OCI-LY7 (cell line): ENCODE results near the gene GTF2B.

Experiments
- CTCF ChIP-seq: fragments of 200-600 bp; sonication (generic); conservative IDR thresholded peaks from 2 replicates; pipeline ENCODE4 v1.5.1; 2014; ENCODE audit warnings: mild to moderate bottlenecking, antibody characterized with exemption, low read length, moderate library complexity, mixed read lengths
- EZH2phosphoT487 ChIP-seq: fragments of 200-600 bp; sonication (generic); IDR thresholded peaks from 2 replicates; pipeline ENCODE4 v1.6.1; 2018; ENCODE audit warnings: low read depth, borderline replicate concordance, mild to moderate bottlenecking, mixed run types, antibody characterized with exemption, low read length, moderate library complexity, mixed read lengths

DNA sequence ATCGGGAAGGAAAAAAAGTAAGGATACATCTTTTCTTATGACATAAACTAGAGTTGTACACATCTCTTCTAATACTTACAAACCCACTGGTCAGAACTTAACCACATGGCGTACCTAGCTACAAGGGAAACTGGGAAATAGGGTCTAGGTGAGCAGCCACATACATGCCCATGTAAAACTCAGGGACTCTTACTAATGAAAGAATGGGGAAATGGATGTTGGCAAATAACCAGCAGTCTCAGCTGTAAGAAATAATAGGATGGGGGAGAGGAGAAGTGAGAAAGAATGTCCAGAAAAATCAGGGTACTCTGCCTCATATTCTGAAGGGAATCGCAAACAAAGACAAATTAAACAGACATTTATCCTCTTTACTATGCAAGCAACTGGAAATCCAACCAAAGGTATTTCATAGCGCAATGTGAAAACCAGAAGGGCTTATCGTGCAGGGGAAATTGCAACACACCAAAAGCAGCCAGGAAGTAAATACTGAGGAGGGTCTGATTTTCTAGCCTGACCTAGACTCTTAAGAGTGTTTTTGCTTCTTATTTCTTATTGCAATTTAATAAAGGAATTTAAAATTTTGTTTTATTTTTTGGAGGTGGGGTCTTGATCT is 17.5 kb downstream of the GTF2B start:
- TF ChIP-seq CTCF (no peak), EZH2phosphoT487 (no peak)
